HG03469 (cell line): ENCODE data around the gene MED27.

Experiments
- ATAC-seq: cut with Tn5 transposase; IDR thresholded peaks from one replicate; pipeline ENCODE4 v1.9.1; 2021; ENCODE audit warnings: mild to moderate bottlenecking, moderate library complexity, moderate number of reproducible peaks; ENCODE audit not compliant: unreplicated experiment

Gene MED27

GRCh38 chr9:132002643-132003318 lies 76.9 kb downstream of the MED27 start:
- no peak for ATAC-seq

GRCh38 chr9:132001567-132001966 lies 78.1 kb downstream of the MED27 start:
- ATAC-seq, result no peak

GRCh38 chr9:132000659-132001058 lies 79.0 kb downstream of the MED27 start:
- ATAC-seq, result no peak

- ATAC-seq, result no peak
Measured at GRCh38 chr9:131999692-132000551, 79.7 kb downstream of the MED27 start.

- ATAC-seq, result no peak
Measured at GRCh38 chr9:131997779-131998178, 81.9 kb downstream of the MED27 start.

- ATAC-seq, result no peak
Measured at GRCh38 chr9:131997076-131997475, 82.6 kb downstream of the MED27 start.

- no peak for ATAC-seq
Measured at GRCh38 chr9:131995382-131995781, 84.3 kb downstream of the MED27 start.

GRCh38 chr9:131994364-131995125 lies 85.1 kb downstream of the MED27 start:
- no peak for ATAC-seq

- ATAC-seq, result no peak
Measured at GRCh38 chr9:131992906-131993657, 86.6 kb downstream of the MED27 start.

GRCh38 chr9:131987232-131987631 lies 92.4 kb downstream of the MED27 start:
- no peak for ATAC-seq

- ATAC-seq, result no peak
Measured at GRCh38 chr9:131986576-131986975, 93.1 kb downstream of the MED27 start.

- ATAC-seq, result no peak
Measured at GRCh38 chr9:131986089-131986488, 93.6 kb downstream of the MED27 start.

GRCh38 chr9:131984564-131984963 lies 95.1 kb downstream of the MED27 start:
- no peak for ATAC-seq

- ATAC-seq, result no peak
Measured at GRCh38 chr9:131982671-131983239, 96.9 kb downstream of the MED27 start.

- ATAC-seq, result no peak
Measured at GRCh38 chr9:131982102-131982501, 97.6 kb downstream of the MED27 start.

GRCh38 chr9:131981116-131981776 lies 98.4 kb downstream of the MED27 start:
- no peak for ATAC-seq

- ATAC-seq, result no peak
Measured at GRCh38 chr9:131980267-131981016, 99.2 kb downstream of the MED27 start.

- ATAC-seq, result no peak
Measured at GRCh38 chr9:131977109-131977838, 102.4 kb downstream of the MED27 start.
